ENCODE measurements around the gene CYFIP2.

Gene CYFIP2

GRCh38 chr5:157258450-157258849 is 7.5 kb upstream of the CYFIP2 start:
- DNase-seq (ENCODE audit: low read depth, low spot score) = no peak

DNA sequence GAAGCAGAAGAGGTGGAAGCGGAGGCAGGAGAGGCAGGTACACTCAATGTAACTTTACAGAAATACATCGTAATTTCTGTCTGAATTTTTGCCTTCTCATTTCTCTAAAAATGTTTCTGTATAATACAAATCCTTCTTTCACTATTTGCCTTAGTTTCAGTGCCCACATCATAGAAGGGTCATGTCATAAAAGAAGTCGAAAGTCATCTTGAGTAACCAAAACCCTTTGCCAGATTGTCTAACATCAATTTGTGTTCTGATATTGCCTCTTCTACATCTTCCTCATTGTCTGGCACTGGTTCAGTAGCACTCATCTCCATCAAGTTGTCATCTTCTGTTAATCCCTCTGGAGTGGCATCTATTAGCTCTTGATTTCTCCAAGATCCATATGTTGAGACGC is 6.2 kb upstream of the CYFIP2 start:
- DNase-seq (ENCODE audit: low read depth, low spot score) = no peak

- DNase-seq (ENCODE audit: low read depth, low spot score) = no peak
Observed at GRCh38 chr5:157263496-157264090, 2.3 kb upstream of the CYFIP2 start.

DNA sequence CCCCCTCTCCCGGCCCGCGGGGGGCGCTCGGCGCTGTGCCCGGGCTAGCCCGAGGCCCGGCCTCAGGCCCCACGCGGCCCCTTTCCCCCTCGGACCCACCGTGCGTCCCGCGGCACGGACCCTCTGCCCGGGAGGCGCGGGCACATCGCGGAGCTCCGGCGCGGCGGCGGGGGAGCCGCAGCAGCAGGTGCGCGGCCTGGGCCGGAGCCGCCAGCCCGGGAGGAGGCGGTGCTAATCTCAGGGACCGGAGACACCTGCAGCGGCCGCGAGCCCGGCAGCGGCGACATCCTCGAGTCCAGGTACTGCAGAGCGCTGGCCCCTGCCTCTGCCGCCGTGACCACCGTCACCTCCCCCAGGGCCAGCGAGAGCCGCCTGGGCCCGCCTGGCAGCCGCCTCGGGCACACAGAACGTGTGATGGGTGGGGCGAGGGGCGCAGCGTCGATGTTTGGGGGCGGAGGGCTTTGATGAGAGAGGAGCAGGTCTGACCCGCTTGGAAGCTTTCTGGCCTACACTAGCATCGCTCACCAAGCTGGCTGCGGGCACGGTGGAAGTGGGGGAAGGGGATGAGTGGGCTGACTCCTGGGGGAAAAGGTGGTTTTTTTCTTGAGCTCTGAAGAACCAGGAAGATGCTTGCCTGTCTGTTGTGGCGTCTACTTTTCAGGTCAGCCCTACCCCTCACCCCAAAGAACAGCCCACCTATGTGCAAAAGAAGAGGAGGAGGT is 524 bp downstream of the CYFIP2 start:
- no peak for DNase-seq (ENCODE audit: low read depth, low spot score)

DNA sequence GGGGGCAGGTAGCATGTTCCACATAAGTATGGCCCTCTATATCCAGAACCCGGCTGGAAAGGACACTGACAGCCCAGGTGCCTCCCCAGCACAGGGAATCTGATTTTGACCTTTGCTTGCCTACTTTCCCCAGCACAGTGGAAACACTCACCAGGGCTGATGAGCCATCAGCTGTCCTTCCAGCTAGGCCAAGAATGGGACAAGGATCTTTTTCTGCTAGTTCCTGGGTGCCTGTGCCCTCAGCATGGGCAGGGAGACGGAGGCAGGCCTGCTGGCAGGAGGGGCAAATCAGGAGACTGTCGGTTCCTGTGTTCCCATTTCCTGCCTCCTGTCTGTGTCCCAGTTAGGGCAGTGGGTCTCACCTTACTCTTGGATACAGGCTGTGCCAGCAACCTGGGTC is 1.1 kb downstream of the CYFIP2 start:
- no peak for DNase-seq (ENCODE audit: low read depth, low spot score)

DNA sequence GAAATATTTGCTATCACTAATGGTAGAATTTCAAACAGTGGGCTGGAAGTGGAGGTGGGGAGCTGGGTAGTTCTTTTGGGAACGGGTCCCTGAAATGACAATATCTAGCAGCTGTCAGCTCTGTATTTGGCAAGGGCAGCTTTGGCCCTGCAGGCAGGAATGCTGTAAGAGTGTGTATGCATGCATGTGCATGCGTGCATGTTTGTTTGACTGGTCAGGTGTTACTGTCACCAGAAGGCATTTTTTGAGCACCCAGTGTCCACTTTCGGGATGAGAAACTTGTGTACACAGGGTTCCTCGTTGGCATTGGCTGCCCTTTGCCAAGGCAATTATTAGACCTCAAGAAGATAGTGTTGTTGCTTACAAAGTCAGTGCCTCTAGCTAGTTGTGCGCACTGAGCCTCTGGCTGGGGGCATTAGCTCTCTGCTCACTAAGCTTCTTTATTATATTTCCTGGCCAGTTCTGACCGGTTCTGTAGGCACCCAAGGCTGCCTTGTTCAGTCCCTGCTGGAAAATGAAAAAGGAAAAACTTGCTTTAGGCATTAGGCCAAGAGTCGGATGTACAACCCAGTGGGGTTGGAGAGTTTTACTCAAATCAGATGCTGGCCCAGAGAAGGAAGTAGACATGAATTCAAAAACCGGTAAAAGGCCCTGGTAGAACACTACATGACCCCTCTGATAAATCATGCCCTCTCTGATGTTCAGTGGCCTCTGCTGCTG is 2.0 kb downstream of the CYFIP2 start:
- no peak for DNase-seq (ENCODE audit: low read depth, low spot score)

GRCh38 chr5:157269165-157269671 is 3.3 kb downstream of the CYFIP2 start:
- peak; percentile 63 for DNase-seq (ENCODE audit: low read depth, low spot score)

DNA sequence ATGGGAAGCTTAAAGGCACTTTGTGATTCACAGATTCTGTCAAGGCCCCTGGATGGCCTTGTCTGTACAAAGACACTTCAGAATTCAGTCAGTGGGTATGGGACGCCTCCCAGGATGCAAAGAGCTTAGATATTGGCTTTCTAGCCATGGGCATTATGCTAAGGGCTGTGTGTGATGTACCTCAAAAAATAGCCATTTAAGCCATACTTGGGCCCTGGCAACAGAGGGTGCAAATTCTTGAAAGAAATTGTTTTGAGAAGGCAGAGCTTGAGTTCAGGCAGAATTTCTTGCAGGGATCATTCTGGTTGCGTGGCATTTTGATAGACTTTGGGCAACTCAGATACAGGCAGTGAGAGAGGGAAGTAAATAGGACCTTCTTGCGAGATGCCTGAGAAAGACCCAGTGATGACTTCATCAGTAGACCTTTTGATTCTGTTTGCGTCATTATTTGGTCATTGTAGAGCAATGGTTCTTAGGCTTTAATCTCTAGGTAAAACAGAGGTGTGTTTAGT is 3.9 kb downstream of the CYFIP2 start:
- DNase-seq (ENCODE audit: low read depth, low spot score) = no peak

DNA sequence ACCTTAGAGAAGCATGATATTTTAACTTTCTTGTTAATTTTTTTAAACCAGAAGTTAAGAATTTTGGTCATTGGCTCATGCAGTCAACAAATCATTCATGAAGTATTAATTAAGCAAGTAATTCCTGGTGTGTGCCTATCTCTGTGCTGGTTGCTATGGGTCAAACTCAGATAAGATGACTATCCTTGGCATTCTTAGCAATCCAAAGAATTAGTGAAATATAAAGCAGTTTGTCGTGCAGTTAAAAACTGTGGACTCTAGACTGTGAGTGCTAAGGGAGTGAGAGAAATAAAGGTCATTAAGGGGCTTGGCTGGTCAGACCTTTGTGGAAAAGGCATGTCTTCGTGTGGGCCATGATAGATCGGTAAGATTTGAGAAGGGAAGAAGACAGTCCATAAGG is 4.8 kb downstream of the CYFIP2 start:
- DNase-seq (ENCODE audit: low read depth, low spot score) = no peak

DNA sequence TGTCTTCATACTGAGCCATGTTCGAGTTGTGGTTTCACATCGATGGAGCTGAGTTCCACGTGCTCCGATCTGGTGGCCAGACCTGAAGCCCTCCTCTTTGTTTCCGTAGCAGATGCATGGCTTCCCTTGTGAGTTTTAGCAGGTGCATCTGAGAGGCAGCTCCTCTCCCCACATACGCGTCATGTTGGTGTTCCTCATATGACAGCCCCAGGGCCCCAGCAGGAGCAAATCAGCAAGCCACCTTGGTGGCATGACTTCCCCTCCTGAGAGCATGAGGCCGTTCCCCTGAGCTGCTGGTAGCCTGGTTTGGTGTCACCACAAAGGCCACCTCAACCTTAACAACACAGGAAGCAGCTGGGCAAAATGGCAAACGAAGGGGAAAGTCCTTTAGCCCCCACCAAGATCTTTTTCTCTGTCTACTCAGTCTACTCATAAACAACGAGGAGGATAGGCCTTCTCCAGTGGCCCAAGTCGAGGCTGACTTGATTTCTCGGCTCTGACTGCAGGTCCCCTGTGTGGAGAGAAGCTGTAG is 5.9 kb downstream of the CYFIP2 start:
- no peak for DNase-seq (ENCODE audit: low read depth, low spot score)

DNA sequence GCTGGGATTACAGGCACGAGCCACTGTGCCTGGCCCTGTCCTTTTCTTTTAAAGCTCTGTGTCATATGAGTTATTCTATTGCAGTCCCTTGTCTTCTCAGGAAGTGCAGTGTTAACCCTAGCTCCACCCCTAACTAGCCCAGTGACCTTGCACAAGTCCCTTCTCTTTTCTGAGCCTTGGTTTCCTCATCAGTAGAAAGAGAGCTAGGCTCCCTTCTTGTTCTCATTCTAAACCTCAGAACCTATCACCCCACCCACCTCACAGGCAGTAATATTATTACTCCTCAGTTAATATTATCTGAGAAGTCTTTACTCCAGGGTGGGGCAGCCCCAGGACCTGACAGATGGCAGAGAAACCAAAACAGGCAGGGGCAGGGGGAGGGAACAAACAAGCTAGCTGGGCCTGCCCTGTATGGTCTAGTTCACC is 7.2 kb downstream of the CYFIP2 start:
- DNase-seq (ENCODE audit: low read depth, low spot score) = no peak

- no peak for DNase-seq (ENCODE audit: low read depth, low spot score)
Observed at GRCh38 chr5:157275403-157275802, 9.5 kb downstream of the CYFIP2 start.

- DNase-seq (ENCODE audit: low read depth, low spot score) = no peak
Observed at GRCh38 chr5:157278319-157279037, 12.6 kb downstream of the CYFIP2 start.

- no peak for DNase-seq (ENCODE audit: low read depth, low spot score)
Observed at GRCh38 chr5:157279605-157280239, 13.8 kb downstream of the CYFIP2 start.

- no peak for DNase-seq (ENCODE audit: low read depth, low spot score)
Observed at GRCh38 chr5:157280927-157281326, 15.0 kb downstream of the CYFIP2 start.

GRCh38 chr5:157282150-157282549 is 16.2 kb downstream of the CYFIP2 start:
- DNase-seq (ENCODE audit: low read depth, low spot score) = no peak

DNA sequence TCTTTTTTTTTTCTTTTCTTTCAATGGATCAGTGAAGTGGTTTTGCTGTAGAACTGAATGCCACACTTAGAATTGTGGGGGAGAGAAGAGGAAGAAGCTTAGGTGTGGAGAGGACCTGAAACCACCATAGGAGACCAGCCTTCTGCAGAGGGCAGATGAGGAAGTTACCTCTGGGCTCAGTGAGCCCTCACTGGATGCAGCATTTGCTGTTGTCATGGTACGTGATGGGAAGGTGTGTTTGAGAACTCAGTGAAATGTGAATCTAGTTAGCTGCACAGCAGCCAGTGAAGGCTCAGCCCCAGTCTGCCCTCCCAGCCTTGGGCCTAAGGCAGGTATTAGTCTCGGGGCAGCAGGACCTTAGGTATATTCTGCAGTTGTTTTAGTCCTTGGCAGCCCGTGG is 17.5 kb downstream of the CYFIP2 start:
- DNase-seq (ENCODE audit: low read depth, low spot score) = no peak

DNA sequence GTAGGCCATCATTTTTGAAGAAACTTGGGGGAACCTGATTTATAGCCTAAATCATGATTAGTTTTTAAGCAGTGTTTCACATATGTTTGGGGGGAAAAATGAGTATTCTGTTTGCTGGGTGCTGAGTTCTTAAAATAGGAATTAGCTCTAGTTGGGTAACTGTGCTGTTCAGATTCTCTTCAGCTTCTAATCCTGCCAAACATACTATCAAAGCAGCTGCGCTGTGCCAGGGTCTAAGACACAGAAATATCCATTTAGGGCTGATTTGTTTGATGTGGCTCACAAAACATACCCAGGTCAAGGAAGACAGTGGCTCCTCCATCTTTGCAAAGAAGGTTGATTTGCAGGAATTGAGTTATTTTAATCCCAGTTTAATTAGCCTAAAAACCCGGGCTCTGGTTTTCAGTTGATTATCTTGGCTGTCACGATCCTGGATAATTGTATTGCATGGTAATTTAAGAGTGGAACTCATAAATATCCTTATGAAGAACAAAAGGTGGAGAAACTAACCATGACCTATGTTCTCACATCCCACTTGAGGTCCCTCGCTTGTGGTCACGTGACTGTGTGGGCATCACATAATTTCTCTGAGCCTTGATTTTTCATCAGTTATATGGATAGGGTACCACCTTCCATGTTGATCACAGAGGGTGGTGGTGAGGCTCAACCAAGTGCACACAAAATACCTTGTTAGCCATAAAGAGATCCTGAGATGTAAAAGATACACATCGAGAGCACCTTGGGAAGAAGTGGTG is 18.7 kb downstream of the CYFIP2 start:
- no peak for DNase-seq (ENCODE audit: low read depth, low spot score)

DNA sequence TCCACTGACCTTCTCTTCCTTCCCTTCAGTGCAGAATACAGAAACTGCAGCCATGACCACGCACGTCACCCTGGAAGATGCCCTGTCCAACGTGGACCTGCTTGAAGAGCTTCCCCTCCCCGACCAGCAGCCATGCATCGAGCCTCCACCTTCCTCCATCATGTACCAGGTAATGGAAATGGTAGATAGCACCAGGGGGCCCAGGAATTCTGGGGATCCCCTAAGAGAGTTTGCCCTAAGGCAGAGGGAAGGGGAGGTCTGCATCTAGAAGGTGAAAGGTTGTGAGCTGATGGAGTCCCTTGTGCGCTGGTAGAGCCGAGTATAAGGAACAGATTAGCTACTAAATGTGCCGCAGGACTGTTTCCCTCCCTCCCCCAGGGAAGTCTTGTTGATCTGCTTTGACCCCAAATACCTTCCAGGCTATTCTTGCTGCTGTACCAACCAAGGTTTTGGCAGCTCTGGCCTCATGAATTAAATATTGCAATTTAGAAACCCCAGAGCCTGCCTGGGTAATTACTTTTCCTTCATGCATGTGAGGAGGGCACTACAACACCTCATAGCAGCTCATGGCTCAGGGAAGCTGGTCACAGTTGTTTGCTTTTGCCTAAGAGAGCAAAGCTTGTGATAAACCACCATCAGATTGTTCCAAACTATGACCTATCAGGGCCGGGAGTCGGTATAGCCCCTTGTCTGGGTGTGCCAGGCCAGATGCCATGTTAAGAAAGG is 19.6 kb downstream of the CYFIP2 start:
- DNase-seq (ENCODE audit: low read depth, low spot score) = no peak

DNA sequence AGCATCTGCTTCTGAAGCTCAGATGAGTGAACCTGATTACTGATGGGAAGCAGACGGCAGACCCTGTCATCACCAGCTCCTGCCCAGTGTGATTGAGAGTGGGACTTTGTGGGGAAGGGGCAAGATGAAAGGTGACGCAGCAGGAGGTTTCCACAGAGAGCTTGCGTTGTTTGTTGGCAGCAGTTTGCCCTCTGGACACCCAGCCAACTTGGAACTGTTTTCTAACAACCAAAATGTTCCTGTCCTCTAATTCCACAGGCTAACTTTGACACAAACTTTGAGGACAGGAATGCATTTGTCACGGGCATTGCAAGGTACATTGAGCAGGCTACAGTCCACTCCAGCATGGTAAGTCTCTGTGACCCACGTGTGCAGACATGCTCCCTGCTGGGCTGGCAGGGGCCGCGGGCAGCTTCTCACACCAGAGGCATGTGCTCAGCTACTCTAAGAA is 20.9 kb downstream of the CYFIP2 start:
- DNase-seq (ENCODE audit: low read depth, low spot score) = no peak

Data from iPS DF 19.7 (cell line).